Parathyroid adenoma (tissue), 2 donors: ENCODE measurements around the gene MAVS.

Experiments used
- H2AFZ ChIP-seq: fragments of 300-600 bp; sonication (generic); one replicate; pipeline ENCODE4 v1.7.0; 2017; ENCODE audit warnings: antibody characterized with exemption, mild to moderate bottlenecking
- H3K27ac ChIP-seq: fragments of 300-600 bp; sonication (generic); one replicate; pipeline ENCODE4 v1.7.0; 2017
- H3K27me3 ChIP-seq: fragments of 300-600 bp; sonication (generic); one replicate; pipeline ENCODE4 v1.7.0; 2017; ENCODE audit warnings: low read length; ENCODE audit not compliant: control insufficient read depth, insufficient read depth
- H3K36me3 ChIP-seq: fragments of 300-600 bp; sonication (generic); one replicate; pipeline ENCODE4 v1.7.0; 2017; ENCODE audit warnings: low read length; ENCODE audit not compliant: control insufficient read depth, insufficient read depth
- H3K4me1 ChIP-seq: fragments of 300-600 bp; sonication (generic); one replicate; pipeline ENCODE4 v1.7.0; 2017; ENCODE audit warnings: control low read depth
- H3K4me2 ChIP-seq: fragments of 300-600 bp; sonication (generic); one replicate; pipeline ENCODE4 v1.7.0; 2017; ENCODE audit warnings: low read length
- H3K4me3 ChIP-seq: fragments of 300-600 bp; sonication (generic); one replicate; pipeline ENCODE4 v1.7.0; 2017; ENCODE audit warnings: low read depth, low read length
- H3K79me2 ChIP-seq: fragments of 300-600 bp; sonication (generic); one replicate; pipeline ENCODE4 v1.7.0; 2017; ENCODE audit warnings: control low read depth
- H3K9ac ChIP-seq: fragments of 300-600 bp; sonication (generic); one replicate; pipeline ENCODE4 v1.7.0; 2017; ENCODE audit warnings: mild to moderate bottlenecking
- H3K9me3 ChIP-seq: fragments of 300-600 bp; sonication (generic); one replicate; pipeline ENCODE4 v1.7.0; 2017; ENCODE audit warnings: low read length; ENCODE audit not compliant: control insufficient read depth
- CTCF ChIP-seq: fragments of 300-600 bp; sonication (generic); IDR thresholded peaks from one replicate; pipeline ENCODE4 v1.7.0; 2017; ENCODE audit warnings: antibody characterized with exemption, mild to moderate bottlenecking
- donor health status: primary hyperparathyroidism.

The MAVS gene

DNA sequence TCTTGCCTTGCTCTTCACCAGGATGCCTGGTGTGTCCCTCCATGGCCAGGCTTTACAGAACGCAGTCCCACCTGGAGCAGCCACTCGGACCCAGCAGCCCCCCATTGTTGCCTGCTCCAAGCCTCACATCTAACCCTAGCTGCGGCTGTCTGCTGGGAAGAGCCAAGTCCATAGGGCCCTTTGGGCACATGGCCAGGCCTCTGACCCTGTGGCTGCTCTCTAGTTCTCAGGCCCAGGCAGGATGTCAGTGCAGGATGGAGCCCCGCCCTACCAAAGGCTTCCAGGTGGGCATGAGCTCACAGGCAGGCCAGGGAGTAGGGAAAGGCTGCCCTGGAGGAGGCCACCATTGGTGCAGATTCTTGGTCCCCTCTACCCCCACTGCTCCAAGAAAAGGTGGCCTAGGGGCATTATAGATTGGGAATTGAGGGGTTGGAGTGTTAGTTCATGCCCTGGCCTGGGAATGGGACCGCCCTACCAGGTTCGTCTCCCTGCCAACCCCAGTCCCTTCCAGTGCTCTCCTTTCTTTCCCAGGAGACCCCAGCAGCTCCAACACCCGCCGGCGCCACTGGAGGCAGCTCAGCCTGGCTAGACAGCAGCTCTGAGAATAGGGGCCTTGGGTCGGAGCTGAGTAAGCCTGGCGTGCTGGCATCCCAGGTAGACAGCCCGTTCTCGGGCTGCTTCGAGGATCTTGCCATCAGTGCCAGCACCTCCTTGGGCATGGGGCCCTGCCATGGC is 18.7 kb downstream of the MAVS start:
- Histone ChIP-seq H3K27ac (no peak overlapping the region), H3K4me3 (no peak overlapping the region), H3K79me2 (no peaks in the 10 kb centered on the region), H3K4me1 (no peaks in the 10 kb centered on the region), H2AFZ (no peak overlapping the region), H3K9ac (no peak overlapping the region), H3K27me3 (no peaks in the 10 kb centered on the region), H3K9me3 (no peaks in the 10 kb centered on the region), H3K36me3 (no peaks in the 10 kb centered on the region), H3K4me2 (no peak overlapping the region)
- TF ChIP-seq CTCF, result no peak

DNA sequence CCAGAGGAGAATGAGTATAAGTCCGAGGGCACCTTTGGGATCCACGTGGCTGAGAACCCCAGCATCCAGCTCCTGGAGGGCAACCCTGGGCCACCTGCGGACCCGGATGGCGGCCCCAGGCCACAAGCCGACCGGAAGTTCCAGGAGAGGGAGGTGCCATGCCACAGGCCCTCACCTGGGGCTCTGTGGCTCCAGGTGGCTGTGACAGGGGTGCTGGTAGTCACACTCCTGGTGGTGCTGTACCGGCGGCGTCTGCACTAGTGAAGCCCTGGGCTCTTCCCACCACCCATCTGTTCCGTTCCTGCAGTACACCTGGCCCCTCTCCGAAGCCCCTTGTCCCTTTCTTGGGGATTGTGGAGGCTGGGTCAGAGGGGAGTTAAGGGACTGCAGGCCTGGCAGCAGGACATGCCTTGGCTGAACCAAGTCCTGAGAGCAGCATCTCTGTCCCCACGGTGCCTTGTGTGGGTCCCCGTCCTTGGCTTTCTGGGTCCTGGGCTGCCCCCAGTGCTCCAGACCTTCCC is 19.3 kb downstream of the MAVS start:
- H3K79me2 ChIP-seq, result no peaks in the 10 kb centered on the region
- no peaks in the 10 kb centered on the region for H3K9me3 ChIP-seq
- no peak overlapping the region for H3K9ac ChIP-seq
- no peak overlapping the region for H3K4me3 ChIP-seq
- no peak overlapping the region for H3K27ac ChIP-seq
- H3K4me1 ChIP-seq, result no peaks in the 10 kb centered on the region
- no peaks in the 10 kb centered on the region for H3K36me3 ChIP-seq
- no peaks in the 10 kb centered on the region for H3K27me3 ChIP-seq
- H2AFZ ChIP-seq, result no peak overlapping the region
- no peak for TF ChIP-seq CTCF
- H3K4me2 ChIP-seq, result no peak overlapping the region

GRCh38 chr20:3866464-3866863 is 19.8 kb downstream of the MAVS start:
- no peak for TF ChIP-seq CTCF
- H3K4me1 ChIP-seq, result no peaks in the 10 kb centered on the region
- H3K9ac ChIP-seq, result no peak overlapping the region
- H3K4me2 ChIP-seq, result no peak overlapping the region
- no peaks in the 10 kb centered on the region for H3K36me3 ChIP-seq
- H3K9me3 ChIP-seq, result no peaks in the 10 kb centered on the region
- H3K79me2 ChIP-seq, result no peaks in the 10 kb centered on the region
- H2AFZ ChIP-seq, result no peak overlapping the region
- H3K27me3 ChIP-seq, result no peaks in the 10 kb centered on the region
- no peak overlapping the region for H3K4me3 ChIP-seq
- H3K27ac ChIP-seq, result no peak overlapping the region

DNA sequence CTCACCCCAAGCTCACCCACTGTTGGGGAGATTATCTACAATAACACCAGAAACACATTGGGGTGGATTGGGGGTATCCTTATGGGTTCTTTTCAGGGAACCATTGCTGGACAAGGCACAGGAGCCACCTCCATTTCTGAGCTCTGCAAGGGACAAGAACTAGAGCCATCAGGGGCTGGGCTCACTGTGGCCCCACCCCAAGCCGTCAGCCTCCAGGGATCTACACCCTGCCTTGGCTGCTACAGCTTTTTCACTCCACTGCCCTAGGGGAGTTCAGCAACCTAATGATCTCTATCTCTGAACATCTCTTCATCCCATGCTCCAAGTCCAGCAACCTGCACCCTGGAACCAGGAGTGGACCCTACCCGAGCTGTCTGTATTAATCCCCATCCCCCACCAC is 21.2 kb downstream of the MAVS start:
- H3K27ac ChIP-seq, result no peak overlapping the region
- TF ChIP-seq CTCF, result no peak
- H3K4me2 ChIP-seq, result no peak overlapping the region
- H3K27me3 ChIP-seq, result no peaks in the 10 kb centered on the region
- no peaks in the 10 kb centered on the region for H3K4me1 ChIP-seq
- no peaks in the 10 kb centered on the region for H3K79me2 ChIP-seq
- no peaks in the 10 kb centered on the region for H3K36me3 ChIP-seq
- no peaks in the 10 kb centered on the region for H3K9me3 ChIP-seq
- no peak overlapping the region for H3K9ac ChIP-seq
- H2AFZ ChIP-seq, result no peak overlapping the region
- H3K4me3 ChIP-seq, result no peak overlapping the region
